Sigmoid colon (tissue), 7 donors: ENCODE results near the gene SCN4A. TPM values are rescaled to one million over a fixed set of nuclear protein-coding genes. Genes with fewer than 3 reads are reported as not detected.
"Not testable (repeated sequence)": the region's sequence is repeated elsewhere in the genome, so short reads cannot be mapped to it uniquely, and the experiment has no call there.

ENCODE experiments used
- DNase-seq: peaks from one replicate; pipeline ENCODE4 v3.0.0-alpha.2; 2019
- H3K27ac ChIP-seq, 4 donors: fragments of 200-600 bp; sonication (generic); one replicate each; pipeline ENCODE4 v1.5.1; 2016 to 2019; ENCODE audit warnings: mild to moderate bottlenecking in 1 of 4
- H3K27me3 ChIP-seq, 3 donors: fragments of 200-600 bp; sonication (generic); one replicate each; pipeline ENCODE4 v1.5.1; 2019; ENCODE audit warnings: mild to moderate bottlenecking in 1 of 3
- H3K36me3 ChIP-seq, 4 donors: fragments of 200-600 bp; sonication (generic); one replicate each; pipeline ENCODE4 v1.5.1; 2016 to 2019
- H3K4me1 ChIP-seq, 4 donors: fragments of 200-600 bp; sonication (generic); one replicate each; pipeline ENCODE4 v1.5.1; 2017 to 2019
- H3K4me3 ChIP-seq, 4 donors: fragments of 200-600 bp; sonication (generic); one replicate each; pipeline ENCODE4 v1.5.1; 2017 to 2019; ENCODE audit warnings: mild to moderate bottlenecking in 2 of 4, moderate library complexity in 1 of 4
- H3K9me3 ChIP-seq, 4 donors: fragments of 200-600 bp in 3 of 4; sonication (generic) in 3 of 4; one replicate each; pipeline versions ENCODE4 v1.5.1 to v1.6.1; 2013 to 2019
- EP300 ChIP-seq, 4 donors: sonication (generic); formaldehyde crosslinking; IDR thresholded peaks; one replicate each; pipeline ENCODE4 v1.6.1; 2017; ENCODE audit warnings: antibody characterized with exemption in 4 of 4
- POLR2A ChIP-seq, 2 donors: fragments of 450-650 bp; IDR thresholded peaks; one replicate each; pipeline ENCODE4 v1.6.1; 2016; ENCODE audit warnings: antibody characterized with exemption in 2 of 2, mild to moderate bottlenecking in 2 of 2, moderate library complexity in 2 of 2
- POLR2AphosphoS5 ChIP-seq, 4 donors: sonication (generic); formaldehyde crosslinking; IDR thresholded peaks; one replicate each; pipeline ENCODE4 v1.6.1; 2017; ENCODE audit warnings: antibody characterized with exemption in 4 of 4
- WGBS, 2 donors: extraction: QIAGEN DNeasy Blood & Tissue Kit; methylation state at CpG; one replicate each; pipeline ENCODE4 v1.1.7; 2013; 5-methylcytosine and 5-hydroxymethylcytosine counted together
- intact Hi-C: fragments of 100-400 bp; cut with DNase I; formaldehyde crosslinking; loops from one replicate; pipeline ENCODE4 v1.15.1; 2023
- polyA plus RNA-seq, 3 donors: library from polyadenylated mRNA; stranded (reverse); fragments of 200-250 nt; gene quantifications; one replicate each; pipeline ENCODE4 v1.2.3, GENCODE V29; 2013
- total RNA-seq, 4 donors: library from RNA; depleted of rRNA; stranded (reverse); fragments of >200 nt; gene quantifications; one replicate each; pipeline ENCODE4 v1.1.0, GENCODE V29; 2016
- TF ChIP-seq, protein P1 (sequence below), 4 experiments: fragments of 450-650 bp in 3 of 4; fragments of 200-600 bp in 1 of 4; IDR thresholded peaks; one replicate each; pipeline ENCODE4 v1.5.1; 2016 to 2019; ENCODE audit warnings: antibody characterized with exemption in 4 of 4, mild to moderate bottlenecking in 3 of 4, moderate library complexity in 2 of 4
- donor health status: healthy with polysubstance abuse.
- donor health status: Bipolar disorder and iron deficiency.
- donor health status: healthy.

The SCN4A gene
- total and polyA plus RNA-seq, 7 donors: 0.23 to 4.2 (median 0.70) TPM; not detected in 1

DNA sequence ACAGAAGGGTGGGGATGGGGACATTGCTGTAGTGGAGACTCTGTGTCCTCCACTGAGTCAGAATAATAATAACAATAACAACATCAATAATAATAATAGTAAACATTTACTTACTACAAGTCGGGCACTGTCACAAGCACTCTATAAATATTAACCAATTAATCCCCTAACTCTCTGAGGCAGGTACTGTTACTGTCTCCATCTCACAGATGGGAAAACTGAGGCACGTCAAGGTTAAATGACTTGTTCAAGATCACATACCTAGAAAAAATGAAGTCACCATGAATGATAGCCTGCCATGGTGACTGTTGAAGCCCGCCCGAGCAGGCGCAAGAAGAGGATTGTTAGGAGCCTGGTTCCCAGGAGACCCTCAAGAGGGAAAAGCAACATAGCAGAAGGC is 35.6 kb upstream of the SCN4A start:
- TF ChIP-seq POLR2A (IDR thresholded peaks at IDR 0.05): no peak
- TF ChIP-seq POLR2AphosphoS5 (IDR thresholded peaks at IDR 0.05): no peak
- no peak for TF ChIP-seq EP300 (IDR thresholded peaks at IDR 0.05)
- TF ChIP-seq, protein P1, sequence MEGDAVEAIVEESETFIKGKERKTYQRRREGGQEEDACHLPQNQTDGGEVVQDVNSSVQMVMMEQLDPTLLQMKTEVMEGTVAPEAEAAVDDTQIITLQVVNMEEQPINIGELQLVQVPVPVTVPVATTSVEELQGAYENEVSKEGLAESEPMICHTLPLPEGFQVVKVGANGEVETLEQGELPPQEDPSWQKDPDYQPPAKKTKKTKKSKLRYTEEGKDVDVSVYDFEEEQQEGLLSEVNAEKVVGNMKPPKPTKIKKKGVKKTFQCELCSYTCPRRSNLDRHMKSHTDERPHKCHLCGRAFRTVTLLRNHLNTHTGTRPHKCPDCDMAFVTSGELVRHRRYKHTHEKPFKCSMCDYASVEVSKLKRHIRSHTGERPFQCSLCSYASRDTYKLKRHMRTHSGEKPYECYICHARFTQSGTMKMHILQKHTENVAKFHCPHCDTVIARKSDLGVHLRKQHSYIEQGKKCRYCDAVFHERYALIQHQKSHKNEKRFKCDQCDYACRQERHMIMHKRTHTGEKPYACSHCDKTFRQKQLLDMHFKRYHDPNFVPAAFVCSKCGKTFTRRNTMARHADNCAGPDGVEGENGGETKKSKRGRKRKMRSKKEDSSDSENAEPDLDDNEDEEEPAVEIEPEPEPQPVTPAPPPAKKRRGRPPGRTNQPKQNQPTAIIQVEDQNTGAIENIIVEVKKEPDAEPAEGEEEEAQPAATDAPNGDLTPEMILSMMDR (IDR thresholded peaks at IDR 0.05): no peak
- Histone ChIP-seq H3K4me1 (peaks cover 0 to 5% (median 0%) of the 10 kb centered on the region in 4 donors), H3K4me3 (no peak overlapping the region), H3K27ac (peak overlapping the region in 1 of 4 donors; percentile 10), H3K9me3 (no peaks in the 10 kb centered on the region), H3K27me3 (no peaks in the 10 kb centered on the region), H3K36me3 (no peaks in the 10 kb centered on the region)
- no peak for DNase-seq
- 79 to 84% methylated on average over 5 of the region's 5 CpGs for WGBS, 2 donors
- intact Hi-C loops: no loop called here

DNA sequence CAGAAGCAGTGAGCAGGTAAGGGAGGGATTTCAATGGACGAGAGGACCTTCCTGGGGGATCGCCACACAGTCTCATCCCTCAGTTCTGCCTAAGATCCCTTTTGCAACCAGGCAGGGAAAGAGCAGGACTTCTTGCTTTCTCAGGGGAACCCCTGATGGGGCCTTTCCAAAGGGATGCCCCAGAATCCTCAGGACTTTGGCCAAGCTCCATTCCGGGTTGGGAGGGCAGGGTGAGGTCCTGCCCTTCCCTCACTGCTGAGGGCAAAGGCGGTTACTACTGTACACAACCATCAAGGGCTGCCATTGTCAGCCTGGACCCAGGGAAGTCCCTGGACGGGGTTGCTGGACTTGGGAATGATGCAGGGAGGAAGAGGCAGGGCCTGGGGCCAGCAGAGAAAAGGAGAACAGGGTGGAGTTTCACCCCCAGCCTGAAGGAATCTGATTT is 35.1 kb upstream of the SCN4A start:
- Histone ChIP-seq H3K4me3 (no peak overlapping the region), H3K27me3 (no peaks in the 10 kb centered on the region), H3K36me3 (no peaks in the 10 kb centered on the region), H3K27ac (peak overlapping the region in 1 of 4 donors; percentile 29), H3K9me3 (no peaks in the 10 kb centered on the region), H3K4me1 (peaks cover 0 to 5% (median 0%) of the 10 kb centered on the region in 4 donors)
- intact Hi-C loops: no loop called here
- 47 to 65% methylated on average over 5 of the region's 5 CpGs for WGBS, 2 donors
- TF ChIP-seq POLR2A (IDR thresholded peaks at IDR 0.05) (no peak), POLR2AphosphoS5 (IDR thresholded peaks at IDR 0.05) (peak in 1 of 4 donors; percentile 8)
- no peak for DNase-seq

GRCh38 chr17:64007089-64007837 is 34.5 kb upstream of the SCN4A start:
- H3K36me3 ChIP-seq, H3K27me3 ChIP-seq, intact Hi-C loops, H3K4me1 ChIP-seq, H3K9me3 ChIP-seq, DNase-seq, H3K4me3 ChIP-seq: not testable (repeated sequence)
- peak overlapping the region in 2 of 4 donors; percentile 29 to 37 for H3K27ac ChIP-seq
- 93 to 96% methylated on average over 5 of the region's 5 CpGs for WGBS, 2 donors

DNA sequence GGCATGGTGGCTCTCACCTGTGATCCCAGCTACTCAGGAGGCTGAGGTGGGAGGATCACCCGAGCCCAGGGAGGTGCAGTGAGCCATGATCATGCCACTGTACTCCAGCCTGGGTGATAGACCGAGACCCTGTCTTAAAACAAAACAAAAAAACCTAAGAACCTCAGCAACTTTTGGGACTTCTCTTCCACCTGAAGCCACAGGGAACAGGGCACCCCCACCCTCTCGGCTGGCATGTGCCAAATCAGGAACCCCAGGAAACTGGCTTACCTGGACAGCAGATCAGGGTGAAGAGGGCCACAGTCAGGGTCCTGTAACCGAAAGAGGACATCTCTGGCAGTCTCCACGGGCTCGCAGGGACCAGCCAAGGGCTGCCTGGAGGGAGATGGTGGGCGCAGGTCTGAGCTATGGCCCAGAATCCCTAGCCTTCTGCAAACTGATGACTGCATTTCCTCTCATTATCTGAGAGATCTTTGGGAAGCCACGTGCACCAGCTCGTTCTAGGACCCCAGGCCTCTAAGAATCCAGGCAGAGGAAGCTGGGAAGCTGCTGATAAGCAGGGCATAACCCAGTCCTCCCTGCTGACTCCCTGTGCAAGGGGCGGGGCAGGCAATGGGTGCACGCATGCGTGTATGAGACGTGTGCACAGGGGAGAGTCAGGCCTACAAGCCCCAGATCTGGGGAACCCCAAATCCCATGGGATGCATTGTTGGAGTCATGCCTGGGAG is 33.8 kb upstream of the SCN4A start:
- DNase-seq: peak; percentile 66
- Histone ChIP-seq H3K27me3 (no peaks in the 10 kb centered on the region), H3K9me3 (no peaks in the 10 kb centered on the region), H3K4me1 (peaks cover 0 to 5% (median 0%) of the 10 kb centered on the region in 4 donors), H3K4me3 (peak overlapping the region in 1 of 4 donors; percentile 2), H3K27ac (peak overlapping the region in 3 of 4 donors; percentile 7 to 57 (median 28)), H3K36me3 (no peaks in the 10 kb centered on the region)
- intact Hi-C loops: no loop called here
- WGBS, 2 donors: 69 to 72% methylated on average over 13 of the region's 13 CpGs
- peak in 1 of 4 donors; percentile 48 for TF ChIP-seq EP300 (IDR thresholded peaks at IDR 0.05)
- peak in 3 of 4 donors; percentile 8 to 64 (median 46) for TF ChIP-seq POLR2AphosphoS5 (IDR thresholded peaks at IDR 0.05)
- TF ChIP-seq, protein P1 (IDR thresholded peaks at IDR 0.05): no peak
- TF ChIP-seq POLR2A (IDR thresholded peaks at IDR 0.05): no peak

DNA sequence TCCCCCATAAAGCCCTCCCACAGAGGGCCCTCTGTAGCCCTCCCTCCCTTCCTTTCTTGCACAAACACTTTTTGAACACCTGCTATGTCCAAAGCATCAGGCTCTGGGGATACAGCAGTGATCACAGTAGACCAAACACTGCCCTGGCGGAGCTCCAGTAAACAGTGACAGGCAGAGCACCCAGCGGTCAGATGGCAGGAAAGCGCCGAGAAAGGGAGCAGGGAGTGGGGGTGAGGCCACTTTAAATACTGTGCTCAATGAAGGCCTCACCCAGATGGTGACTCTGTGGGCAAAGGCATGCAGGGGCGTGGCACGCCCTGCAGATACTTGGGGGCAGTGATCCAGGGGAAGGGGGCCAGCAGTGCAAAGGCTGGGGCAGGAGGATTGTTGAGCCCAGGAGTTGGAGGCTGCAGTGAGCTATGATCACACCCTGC is 33.0 kb upstream of the SCN4A start:
- Histone ChIP-seq H3K9me3 (no peaks in the 10 kb centered on the region), H3K4me1 (peaks cover 0 to 5% (median 0%) of the 10 kb centered on the region in 4 donors), H3K36me3 (no peaks in the 10 kb centered on the region), H3K27ac (peak overlapping the region in 3 of 4 donors; percentile 7 to 57 (median 28)), H3K4me3 (peak overlapping the region in 1 of 4 donors; percentile 2), H3K27me3 (no peaks in the 10 kb centered on the region)
- peak; percentile 59 for DNase-seq
- 17 to 44% methylated on average over 6 of the region's 6 CpGs for WGBS, 2 donors
- TF ChIP-seq EP300 (IDR thresholded peaks at IDR 0.05) (no peak), POLR2AphosphoS5 (IDR thresholded peaks at IDR 0.05) (no peak), POLR2A (IDR thresholded peaks at IDR 0.05) (no peak)
- TF ChIP-seq, protein P1 (IDR thresholded peaks at IDR 0.05): no peak
- intact Hi-C loops: no loop called here
